SK-N-DZ (cell line): Measurements from ENCODE around the gene NRP2.
A peak's percentile ranks its signal among the peaks of the same experiment; 100 is the strongest.

ENCODE experiments used
- DNase-seq: peaks from one replicate; pipeline ENCODE4 v3.0.0-alpha.2; 2015; ENCODE audit warnings: low spot score

NRP2 gene

DNA sequence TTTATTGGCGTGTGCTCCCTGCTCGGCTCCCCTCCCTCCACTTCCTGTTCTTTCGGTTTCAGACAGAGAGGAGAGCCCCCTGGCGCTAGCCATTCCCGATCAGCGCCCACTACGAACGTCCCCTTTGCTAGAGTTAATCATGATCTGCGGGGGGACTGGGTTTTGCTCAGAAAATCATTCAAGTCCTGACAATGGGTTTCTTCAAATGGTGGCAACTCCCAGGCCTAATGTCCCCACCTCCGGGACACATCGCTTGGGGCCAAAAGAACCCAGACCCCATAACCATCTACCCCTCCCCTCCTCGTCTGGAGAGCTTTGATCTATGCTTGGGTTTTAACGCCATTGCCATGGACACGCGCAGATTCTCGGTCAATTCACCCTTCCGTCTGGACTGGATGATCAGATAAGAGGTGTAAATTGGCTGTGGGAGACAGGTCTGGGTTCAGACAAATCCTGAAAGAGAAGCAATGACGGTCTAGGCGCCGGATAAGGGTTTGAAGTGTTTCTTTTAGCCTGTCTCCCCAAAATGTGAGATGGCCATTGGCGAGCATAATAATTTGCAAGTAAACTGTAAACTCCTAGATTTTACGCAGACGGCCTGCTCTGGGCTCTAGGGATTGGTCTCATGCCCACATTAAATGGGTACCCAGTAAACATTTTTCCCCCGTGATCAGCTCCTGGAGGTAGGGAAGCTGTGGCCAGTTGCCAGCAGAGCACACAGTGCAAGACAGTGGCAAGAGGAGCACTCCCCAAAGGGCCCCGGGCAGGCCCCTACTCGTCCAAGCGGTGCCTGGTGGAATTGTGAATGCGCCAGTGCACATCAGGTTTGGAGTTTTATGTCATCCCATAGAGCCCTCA, 4.7 kb downstream of the NRP2 start:
- peak; percentile 66 for DNase-seq

DNA sequence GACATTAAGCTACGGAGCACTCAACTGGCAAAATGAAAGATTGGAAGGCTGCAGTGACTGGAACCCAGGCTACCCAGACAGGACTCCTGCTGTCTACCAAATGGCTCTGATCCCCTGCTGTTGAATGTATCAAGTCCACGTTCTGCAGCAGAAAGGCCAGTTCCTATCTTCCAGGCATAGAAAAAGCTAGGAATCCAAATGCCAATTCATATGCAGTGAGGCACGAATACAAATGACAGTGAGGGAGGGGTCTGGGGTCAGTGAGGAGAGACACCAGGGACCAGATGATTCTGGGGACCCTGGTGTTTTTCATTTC, 5.3 kb downstream of the NRP2 start:
- DNase-seq: no peak

DNA sequence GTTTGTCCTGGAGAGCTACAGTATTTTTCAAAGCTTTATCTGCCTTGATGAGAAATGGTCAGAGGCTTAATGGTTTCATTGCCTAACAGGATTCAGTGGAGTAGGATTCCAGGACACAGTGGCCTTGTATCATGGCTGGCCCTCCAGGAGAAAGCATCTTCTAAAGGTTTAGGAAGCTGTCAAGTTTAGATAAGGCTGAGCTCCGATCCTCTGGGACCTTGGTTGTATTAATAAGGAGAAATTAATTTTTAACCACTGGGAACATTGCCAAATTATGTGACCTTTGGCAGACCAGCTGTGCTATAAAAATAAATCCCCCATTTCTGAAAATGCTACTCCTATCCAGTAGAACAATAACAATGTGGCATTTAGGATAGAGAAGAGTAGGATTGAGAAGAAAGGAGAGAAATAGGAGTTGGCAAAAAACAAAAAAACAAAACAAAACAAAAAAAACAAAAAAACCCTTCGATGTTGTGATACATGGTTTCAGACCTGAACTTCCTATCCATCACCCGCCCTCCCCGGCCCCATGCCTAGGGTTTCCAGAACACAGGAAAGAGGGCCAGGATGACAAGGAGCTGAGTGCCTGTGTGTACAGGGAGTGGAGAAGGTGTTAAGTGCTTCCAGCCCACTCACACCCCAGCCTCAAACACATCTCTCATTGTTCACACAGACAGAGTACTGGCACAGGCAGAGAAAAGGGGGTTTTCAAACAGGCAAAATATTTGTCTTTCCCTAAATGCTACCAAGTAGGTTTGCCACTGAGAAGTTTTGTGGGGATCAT, 6.3 kb downstream of the NRP2 start:
- no peak for DNase-seq

DNA sequence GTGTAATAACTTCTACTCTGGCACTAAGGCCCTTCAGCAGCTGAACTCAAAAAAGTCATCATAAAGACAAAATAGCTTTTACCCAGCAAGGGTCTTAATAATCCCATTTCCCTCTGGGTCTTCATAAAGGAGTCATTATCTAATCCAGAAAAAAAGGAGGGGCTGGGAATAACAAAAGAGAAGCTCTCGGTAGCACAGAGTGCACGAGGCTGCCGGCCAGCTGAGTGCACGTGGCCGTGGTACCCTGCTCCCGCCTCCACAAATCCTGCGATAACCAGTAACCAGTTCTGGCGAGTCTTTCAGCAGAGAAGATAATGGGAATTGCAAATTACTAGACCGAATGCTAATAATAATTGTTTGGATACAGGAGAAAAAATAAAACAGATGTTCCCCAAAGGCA, 7.5 kb downstream of the NRP2 start:
- DNase-seq: no peak

DNA sequence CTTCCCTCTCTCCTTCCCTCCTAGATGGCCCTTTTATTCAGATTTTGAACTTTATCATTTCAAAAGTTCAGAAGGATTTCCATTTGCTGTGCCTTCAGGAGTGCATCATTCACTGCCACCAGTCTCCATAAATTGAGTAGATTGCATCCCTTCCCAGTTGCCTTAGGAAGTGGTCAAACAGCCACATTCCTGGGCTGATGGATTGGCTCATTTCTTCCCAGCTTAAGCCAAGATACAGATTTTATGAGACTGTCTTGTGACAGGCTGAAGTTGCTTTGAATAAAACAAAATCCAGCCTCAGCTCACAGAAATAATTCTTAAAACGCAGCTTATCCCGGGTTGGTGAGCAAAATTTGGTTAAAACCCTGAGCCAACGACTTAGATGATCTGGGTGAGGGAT, 9.8 kb downstream of the NRP2 start:
- no peak for DNase-seq

DNA sequence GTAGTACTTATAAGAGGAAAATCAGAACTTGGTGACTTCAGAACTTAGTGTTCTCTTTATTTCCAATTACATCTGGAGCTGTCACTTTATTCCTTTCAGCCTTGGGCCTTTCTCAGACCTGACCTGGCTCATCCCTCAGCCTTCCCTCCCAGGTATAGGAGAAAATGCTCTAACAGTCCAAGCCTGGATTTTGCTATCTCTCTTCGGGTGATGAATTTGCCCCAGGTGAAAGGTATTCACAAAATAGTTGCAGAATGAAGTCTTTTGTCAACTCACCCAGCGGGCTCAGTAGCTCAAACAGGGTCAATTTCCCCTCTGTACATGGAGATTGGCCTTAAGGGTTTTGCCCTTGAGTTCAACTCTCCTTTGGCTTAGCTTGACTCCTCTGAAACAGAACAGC, 12.0 kb downstream of the NRP2 start:
- DNase-seq: no peak

DNA sequence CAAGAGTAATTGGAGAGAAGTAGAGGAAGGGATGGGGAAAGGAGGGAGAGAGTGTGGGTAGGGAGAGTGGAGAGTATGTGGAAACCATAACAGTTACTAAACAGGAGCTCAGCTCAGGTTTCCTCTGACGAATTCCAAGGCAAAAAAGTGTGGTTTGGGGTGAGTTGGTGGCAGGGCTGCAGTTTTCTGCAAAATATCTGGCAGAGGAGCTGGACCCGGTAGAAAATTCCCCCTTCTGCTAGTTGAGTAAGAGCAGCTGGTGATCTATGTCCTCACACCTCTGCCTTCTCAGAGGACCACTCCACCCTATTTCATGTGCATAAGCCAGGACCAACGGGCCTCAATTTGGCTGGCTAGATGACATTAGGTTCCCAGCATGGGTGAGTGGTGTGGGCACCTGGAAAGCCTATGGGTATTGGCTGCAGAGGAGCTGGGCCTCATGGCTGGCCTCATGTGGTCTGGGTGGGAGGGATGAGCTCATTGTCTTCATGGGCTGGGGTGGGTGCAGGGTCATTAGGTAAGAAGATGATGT, 13.2 kb downstream of the NRP2 start:
- no peak for DNase-seq

DNA sequence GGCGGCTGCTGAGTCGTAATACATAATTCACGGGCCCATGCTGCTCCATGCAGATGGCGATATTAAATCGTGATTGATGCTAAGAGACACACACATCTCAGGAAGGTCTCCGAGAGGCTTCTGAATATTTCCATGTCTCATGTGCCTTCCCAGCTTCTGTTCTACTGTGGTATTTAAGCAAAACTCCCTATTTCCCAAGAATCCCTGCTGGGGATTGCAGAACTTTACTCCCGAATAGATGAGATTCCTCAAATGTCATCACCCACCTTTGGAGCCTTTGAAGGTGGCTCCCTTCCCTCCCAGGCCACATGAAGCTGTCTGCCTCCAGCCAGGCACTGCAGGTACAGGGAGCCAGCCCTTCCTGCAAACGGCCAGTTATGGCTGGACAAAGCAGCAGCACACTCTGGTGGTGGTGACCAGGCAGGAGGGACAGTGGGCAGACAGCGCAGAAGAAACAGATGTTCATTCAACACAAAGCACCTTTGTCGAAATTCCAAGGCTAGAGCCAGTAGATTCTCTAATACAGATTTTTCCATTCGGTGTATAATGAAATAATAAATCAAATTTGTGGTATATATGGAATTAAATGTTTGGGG, 14.1 kb downstream of the NRP2 start:
- DNase-seq: peak; percentile 48

DNA sequence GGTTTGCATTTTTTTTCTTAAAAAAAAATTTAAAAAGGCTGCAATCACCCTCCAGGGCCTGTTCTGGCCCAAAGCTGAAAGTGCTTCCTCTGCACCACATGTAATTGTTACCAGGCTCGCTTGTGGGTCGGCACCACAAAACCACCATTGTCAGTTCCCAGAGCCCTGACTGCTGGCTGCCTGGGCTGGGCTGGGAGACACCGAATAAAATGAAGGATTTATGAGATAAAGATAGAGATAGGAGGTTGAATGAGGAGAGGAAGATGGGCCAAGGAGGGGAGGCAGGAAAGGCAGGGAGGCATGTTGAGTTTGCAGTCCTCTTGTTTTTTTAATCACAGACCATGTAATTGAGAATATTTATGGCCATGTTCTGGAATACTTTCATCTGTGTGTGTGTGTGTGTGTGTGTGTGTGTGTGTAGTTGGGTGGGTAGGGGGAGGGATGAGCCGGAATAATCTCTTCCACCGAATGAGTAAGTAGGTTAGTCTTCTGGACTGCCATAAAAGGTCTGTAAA, 14.7 kb downstream of the NRP2 start:
- no peak for DNase-seq

DNA sequence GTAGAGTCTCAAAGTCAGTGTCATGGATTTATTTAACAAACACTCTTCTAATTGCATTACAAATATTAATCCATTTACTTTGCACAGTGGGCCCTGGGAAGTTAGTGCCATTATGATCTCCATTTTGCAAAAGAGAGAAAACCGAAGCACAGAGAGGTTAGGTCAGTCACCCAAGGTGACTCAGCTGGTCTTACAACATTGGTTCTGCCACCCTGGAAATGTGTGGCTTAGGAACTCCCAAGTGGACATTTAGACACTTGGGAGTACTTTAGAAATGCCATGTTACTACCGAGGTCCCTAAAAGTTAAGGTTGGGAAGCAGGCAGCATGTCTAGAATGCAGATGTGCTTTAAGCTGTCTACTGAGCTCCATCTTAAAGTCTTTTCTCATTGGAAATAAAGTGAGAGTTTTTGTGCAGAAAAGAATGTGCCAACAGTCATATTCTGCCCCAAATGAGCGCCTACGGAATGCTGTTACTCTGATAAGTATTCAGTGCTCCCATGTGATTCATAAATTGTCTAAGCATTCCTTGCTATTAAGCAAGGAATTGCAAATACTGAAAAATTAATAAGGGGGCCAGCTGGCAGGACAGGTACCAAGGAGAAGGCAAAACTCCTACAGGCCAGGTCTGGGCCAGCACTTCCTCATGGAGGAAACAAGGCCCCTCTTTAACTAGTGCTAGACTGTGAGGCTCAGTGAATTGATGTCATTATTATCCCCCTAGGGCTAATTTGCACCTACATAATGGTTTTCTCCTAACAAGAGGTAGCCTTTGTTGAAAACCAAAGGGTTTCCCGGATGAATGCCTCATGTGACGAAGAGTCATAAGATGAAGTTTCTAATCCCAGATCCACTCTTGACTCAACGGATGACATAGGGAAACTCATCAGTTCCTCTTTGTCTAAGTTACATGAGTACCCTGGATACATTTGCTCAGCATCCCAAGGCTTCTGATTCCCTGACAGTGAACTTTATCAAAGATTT, 16.3 kb downstream of the NRP2 start:
- DNase-seq: no peak

DNA sequence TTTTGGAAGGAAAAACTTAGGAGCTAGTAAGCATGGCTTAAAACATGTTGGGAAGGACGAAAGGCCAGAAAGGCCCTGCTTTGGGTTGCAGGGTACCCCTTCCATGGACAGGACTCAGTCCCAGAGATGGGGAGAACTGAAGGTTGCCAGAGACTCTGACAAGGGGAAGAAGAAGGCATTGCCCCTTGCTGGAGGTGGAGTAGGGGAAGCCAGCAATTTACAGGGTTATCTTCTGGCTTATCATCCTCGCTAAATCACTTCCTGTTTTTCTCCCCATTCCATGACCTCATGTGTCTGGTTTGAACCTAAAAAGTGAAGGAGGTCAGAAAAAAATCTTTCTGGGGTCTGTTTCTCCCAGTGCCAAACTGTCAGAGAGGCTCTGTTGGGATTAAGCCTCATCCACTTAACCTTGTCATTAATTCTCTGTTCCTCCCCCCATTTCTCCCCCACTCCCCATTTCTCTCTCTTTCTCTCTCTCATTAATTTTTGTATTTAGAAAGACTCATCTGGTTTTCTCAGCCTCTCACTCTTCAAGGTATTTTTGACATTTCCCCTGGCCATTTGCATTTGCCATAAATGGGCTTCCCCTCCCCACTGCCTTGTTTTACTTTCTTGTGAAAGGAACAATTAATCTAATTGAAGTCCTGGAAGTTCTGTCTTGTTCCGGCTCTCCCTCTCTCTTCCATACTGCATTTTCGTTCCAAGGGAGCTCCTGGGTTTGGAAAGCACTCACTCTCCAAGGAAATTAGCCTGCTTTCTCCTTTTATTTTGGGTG, 17.4 kb downstream of the NRP2 start:
- DNase-seq: no peak

DNA sequence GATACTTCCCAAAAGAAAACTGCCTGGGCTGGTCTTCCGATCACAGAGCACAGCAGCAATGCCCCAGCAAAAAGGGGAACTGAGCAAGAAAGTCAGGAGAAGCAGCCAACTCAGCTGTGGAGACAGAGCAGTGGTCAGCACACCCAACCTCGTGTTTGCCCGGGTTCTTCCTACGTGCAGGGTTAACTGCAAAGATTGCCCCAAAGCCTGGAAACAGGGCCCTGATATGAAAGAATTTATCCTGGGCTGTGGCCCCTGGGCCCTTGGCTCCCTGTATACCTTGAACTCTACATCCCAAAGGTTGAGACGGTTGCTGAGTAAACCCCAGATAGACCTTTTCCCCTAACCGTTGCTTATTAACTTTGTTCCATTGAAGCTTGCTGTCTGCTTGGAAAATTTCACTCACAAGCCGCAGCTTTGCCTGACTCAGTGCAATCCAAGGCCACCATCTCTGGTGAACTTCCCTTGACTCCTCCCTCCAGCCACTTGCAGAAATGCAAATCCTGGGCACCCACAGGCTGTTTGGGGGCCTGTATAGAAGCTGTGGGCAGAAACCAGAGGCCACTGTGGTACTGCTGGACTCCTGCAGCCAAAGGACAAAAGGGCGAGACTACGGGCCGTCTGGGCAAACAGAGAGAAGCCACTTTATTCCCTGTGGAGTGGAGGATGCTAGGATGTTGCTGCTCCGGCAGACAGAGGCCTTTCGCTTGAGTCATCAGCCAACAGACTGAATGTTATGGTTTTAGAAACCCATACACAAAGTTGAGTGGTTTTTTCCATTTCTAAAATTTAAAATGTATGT, 18.2 kb downstream of the NRP2 start:
- no peak for DNase-seq

DNA sequence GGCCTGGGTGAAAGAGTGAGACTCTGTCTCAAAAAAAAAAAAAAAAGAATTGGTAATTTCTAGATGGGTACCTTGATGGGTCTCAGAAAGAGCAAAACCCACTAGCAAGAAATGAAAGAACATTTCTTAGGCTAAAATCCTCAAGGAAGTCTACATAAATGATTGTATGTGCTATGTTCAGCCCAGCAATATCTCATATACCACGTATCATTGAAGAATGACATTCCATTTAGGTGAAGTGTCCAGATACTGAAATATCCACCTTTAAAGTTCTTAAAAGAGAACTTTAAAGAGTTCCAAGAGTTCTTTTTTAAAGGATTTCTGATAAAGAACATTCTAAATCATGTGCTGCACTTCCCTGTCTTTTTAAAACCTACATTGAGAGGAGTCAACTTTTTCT, 19.2 kb downstream of the NRP2 start:
- DNase-seq: no peak

DNA sequence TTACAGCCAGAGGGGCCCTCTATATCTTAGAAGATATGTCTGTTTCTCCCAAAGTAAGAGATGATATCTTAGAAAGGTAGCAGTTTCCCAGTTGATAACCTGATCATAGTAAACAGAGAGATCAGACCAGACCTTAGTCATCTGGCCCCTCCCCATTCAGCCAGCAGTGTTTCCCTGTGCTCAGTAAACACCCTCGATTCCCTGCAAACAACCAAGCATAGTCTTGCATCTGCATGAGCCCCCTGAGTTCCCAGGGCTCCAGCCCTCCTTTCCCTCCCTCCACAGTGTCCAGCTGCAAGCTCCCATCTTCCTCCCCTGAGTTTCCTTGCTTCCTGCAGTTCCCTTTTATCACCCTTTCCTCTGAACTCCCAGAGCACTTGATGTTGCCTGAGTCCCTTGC, 20.3 kb downstream of the NRP2 start:
- DNase-seq: no peak

DNA sequence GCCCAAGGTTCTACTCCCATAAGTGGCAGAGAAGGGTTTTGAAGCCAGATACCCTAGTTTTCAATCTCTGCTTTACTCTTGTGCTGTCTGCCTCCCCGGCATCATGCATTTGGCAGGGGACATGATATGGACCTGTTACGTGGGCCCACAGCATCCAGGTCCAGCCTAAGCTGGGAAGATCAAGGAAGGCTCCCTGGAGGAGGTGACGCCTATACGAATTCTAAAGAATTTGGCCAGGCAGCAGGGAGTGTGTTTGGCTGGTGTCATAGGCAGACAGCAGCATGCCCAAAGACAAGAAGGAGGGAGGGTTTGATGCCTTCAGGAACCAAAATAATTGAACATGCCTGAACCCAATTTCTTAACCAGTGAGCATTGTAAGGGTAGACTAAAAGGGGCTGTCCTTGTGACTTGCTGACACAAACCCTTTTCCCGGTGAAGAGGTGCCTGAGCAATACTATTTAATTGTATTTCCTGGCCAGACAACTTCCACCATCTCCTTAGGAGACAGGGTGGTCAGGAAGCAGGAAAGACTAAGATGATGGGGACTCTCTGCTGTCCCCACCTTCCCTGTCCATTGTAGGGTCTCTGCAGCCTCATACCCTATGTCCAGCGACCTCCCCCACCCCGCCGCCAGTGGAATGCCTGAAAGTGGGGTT, 21.3 kb downstream of the NRP2 start:
- DNase-seq: no peak

DNA sequence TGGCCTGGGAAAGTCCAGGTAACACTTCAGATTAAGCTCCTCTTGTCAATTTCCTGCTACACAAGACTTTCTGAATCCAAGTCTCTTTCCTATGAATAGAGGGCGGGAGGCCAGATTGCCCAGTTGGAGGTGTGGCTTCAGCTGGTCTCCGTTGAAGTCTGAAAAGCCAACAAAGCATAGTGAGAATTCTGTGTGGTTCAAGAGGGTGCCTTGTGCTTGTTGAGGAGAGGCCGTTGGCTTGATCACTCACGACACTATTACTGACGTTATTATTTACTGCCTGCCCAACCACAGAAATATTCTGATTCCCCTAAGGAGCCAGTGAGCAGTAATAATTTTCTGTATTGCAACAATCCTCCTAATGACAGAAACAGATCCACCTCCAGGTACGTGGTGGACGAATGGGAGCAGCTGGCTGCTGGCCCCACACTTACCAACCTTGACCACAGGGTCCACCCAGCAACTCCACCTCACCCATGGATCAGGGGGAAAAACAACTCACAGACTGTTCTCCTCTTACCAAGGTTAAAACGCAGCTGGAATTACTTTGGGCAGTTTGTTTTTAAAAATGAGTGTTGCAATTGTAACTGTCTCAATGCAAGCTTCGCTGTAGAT, 21.9 kb downstream of the NRP2 start:
- no peak for DNase-seq

DNA sequence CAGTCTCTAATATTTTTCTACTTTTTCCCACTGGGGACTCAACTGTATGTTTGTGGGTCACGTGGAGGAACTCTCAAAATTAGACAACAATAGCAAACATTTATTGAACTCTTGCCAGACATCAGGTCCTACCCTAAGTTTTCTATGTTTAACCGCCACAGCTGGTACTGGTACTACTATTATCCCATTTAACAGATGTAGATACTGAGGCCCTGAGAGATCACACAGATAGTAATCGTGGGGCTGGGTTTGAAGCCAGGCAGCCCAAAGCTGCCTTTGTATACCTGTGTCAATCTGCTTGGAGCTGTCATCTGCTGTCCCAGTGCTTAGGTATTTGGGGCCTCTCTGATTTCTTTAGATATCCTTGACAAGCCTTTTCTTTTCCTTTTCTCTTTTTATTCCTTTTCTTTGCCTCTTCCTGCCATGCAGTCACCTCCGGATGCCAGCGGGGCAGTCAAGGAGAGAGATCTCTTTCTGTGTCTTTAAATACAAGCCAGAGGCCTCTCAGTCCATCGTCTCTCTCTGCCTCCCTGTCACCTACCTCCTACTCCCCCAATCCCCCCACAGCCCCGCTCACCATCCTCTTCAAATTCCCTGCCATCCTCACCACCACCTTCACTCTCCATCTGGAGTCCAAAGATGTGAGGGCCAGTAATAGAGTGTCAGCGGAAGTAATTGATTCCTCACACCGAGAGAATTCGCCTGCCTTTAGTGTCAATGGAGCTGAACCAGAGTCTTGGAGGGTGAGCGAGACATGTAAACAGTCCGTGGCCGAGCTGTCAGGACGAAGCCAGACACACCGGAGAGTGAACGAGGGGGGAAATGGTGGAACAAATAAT, 23.4 kb downstream of the NRP2 start:
- DNase-seq: no peak
